Endothelial cell of umbilical vein (primary cell): ENCODE results near the gene CAPN15. TPM values are rescaled to one million over a fixed set of nuclear protein-coding genes. Genes with fewer than 3 reads are reported as not detected.

Source experiments
- BruUV-seq: library from RNA; stranded (reverse); fragments of 400-500 nt; replicated peaks from 2 replicates; lab custom pipeline; 2021; lab: Mats Ljungman, UMichigan
- CTCF ChIA-PET: fragments of 300-600, 350-600 bp; sonication (Branson Sonifier 250); formaldehyde crosslinking; loops from one replicate; lab custom pipeline; 2021; ENCODE audit warnings: antibody characterized with exemption, inconsistent platforms; lab: Charles Lee
- POLR2A ChIA-PET: fragments of 300-600, 350-600 bp; sonication (Branson Sonifier 250); formaldehyde crosslinking; loops from one replicate; lab custom pipeline; 2021; ENCODE audit warnings: antibody characterized with exemption, inconsistent platforms; lab: Charles Lee
- DNase-seq: peaks from one replicate; pipeline ENCODE4 v3.0.0-alpha.2; 2011; ENCODE audit warnings: low read depth, low spot score
- FAIRE-seq: peaks from 2 replicates; lab custom pipeline; 2011; peaks lifted over from hg19 to GRCh38; lab: Jason Lieb, UNC
- H2AFZ ChIP-seq: 2 replicates; pipeline ENCODE4 v1.6.0; 2012; ENCODE audit warnings: low read depth, low read length, control low read depth, inconsistent platforms
- H3K27ac ChIP-seq: 2 replicates; pipeline ENCODE4 v1.5.1; 2011; ENCODE audit warnings: low read depth, mild to moderate bottlenecking, control low read depth, low read length, moderate library complexity; ENCODE audit not compliant: insufficient read depth
- H3K27me3 ChIP-seq, 2 experiments: 2 replicates each; pipeline versions ENCODE4 v1.6.0 to v1.6.1; 2011; ENCODE audit warnings: low read length in 2 of 2, mixed read lengths in 1 of 2; ENCODE audit not compliant: control insufficient read depth in 2 of 2, insufficient read depth in 2 of 2
- H3K36me3 ChIP-seq, 2 experiments: 2 replicates in 1 of 2; 3 replicates in 1 of 2; pipeline ENCODE4 v1.5.1; 2011; ENCODE audit warnings: low read length in 2 of 2, mild to moderate bottlenecking in 1 of 2, moderate library complexity in 1 of 2; ENCODE audit not compliant: control insufficient read depth in 2 of 2, insufficient read depth in 2 of 2; ENCODE audit errors: extremely low read depth in 1 of 2
- H3K4me1 ChIP-seq: 3 replicates; pipeline ENCODE4 v1.5.1; 2011; ENCODE audit warnings: mild to moderate bottlenecking, low read length; ENCODE audit not compliant: control insufficient read depth, insufficient read depth; ENCODE audit errors: extremely low read depth
- H3K4me2 ChIP-seq: 2 replicates; pipeline ENCODE4 v1.6.1; 2011; ENCODE audit warnings: low read length, control low read depth, mixed read lengths; ENCODE audit not compliant: insufficient read depth
- H3K4me3 ChIP-seq, 3 experiments: fragments of 200-600 bp in 1 of 3; sonication (generic), shearing (Covaris generic) in 1 of 3; replicated peaks in 1 of 3; 2 replicates each; pipeline ENCODE4 v1.5.1; 2011 to 2016; ENCODE audit warnings: control low read depth in 3 of 3, low read length in 3 of 3, mild to moderate bottlenecking in 2 of 3, inconsistent platforms in 1 of 3, low read depth in 1 of 3, moderate library complexity in 1 of 3; ENCODE audit not compliant: insufficient read depth in 1 of 3
- H3K79me2 ChIP-seq: 2 replicates; pipeline ENCODE4 v1.6.0; 2012; ENCODE audit warnings: low read length, inconsistent platforms; ENCODE audit not compliant: control insufficient read depth, insufficient read depth
- H3K9ac ChIP-seq: replicated peaks from 2 replicates; pipeline ENCODE3; 2011; ENCODE audit warnings: low read length, control low read depth; ENCODE audit not compliant: insufficient read depth; ENCODE audit errors: extremely low read depth
- H3K9me1 ChIP-seq: replicated peaks from 3 replicates; pipeline ENCODE4 v1.6.0; 2011; ENCODE audit warnings: mild to moderate bottlenecking, low read length; ENCODE audit not compliant: control insufficient read depth, insufficient read depth; ENCODE audit errors: extremely low read depth
- H3K9me3 ChIP-seq: replicated peaks from 2 replicates; pipeline ENCODE4 v1.5.1; 2012; ENCODE audit warnings: low read length, inconsistent platforms; ENCODE audit not compliant: control insufficient read depth, insufficient read depth
- H4K20me1 ChIP-seq: replicated peaks from 2 replicates; pipeline ENCODE3; 2011; ENCODE audit warnings: mild to moderate bottlenecking, low read length; ENCODE audit not compliant: control insufficient read depth, insufficient read depth; ENCODE audit errors: extremely low read depth
- CTCF ChIP-seq, 2 donors: IDR thresholded peaks; 1 replicate in 1 of 2; 2 replicates in 1 of 2; pipeline ENCODE4 v1.5.1; 2011; ENCODE audit warnings: low read length in 2 of 2, mild to moderate bottlenecking in 2 of 2, moderate library complexity in 2 of 2, control low read depth in 1 of 2, inconsistent platforms in 1 of 2, low read depth in 1 of 2; ENCODE audit not compliant: insufficient read depth in 1 of 2; ENCODE audit errors: extremely low read depth in 1 of 2
- EZH2 ChIP-seq: IDR thresholded peaks from 2 replicates; pipeline ENCODE4 v1.6.1; 2012; ENCODE audit warnings: borderline replicate concordance, low read depth, mild to moderate bottlenecking, moderate library complexity, low read length, inconsistent platforms; ENCODE audit not compliant: severe bottlenecking
- FOS ChIP-seq: IDR thresholded peaks from 2 replicates; pipeline ENCODE4 v1.6.1; 2011; ENCODE audit warnings: mild to moderate bottlenecking, low read length, moderate library complexity, borderline replicate concordance; ENCODE audit not compliant: insufficient read depth
- GATA2 ChIP-seq: IDR thresholded peaks from 2 replicates; pipeline ENCODE4 v1.7.0; 2011; ENCODE audit warnings: low read depth, mild to moderate bottlenecking, moderate library complexity, mixed read lengths, low read length; ENCODE audit not compliant: insufficient read length, insufficient read depth
- JUN ChIP-seq: IDR thresholded peaks from 2 replicates; pipeline ENCODE4 v1.6.1; 2011; ENCODE audit warnings: borderline replicate concordance, low read depth; ENCODE audit not compliant: insufficient read length, insufficient read depth
- MAX ChIP-seq: IDR thresholded peaks from 2 replicates; pipeline ENCODE4 v1.6.1; 2011; ENCODE audit not compliant: insufficient read depth, insufficient read length
- MYC ChIP-seq: IDR thresholded peaks from one replicate; pipeline ENCODE4 v1.6.1; 2011; ENCODE audit warnings: mild to moderate bottlenecking, low read depth, low read length
- POLR2A ChIP-seq: IDR thresholded peaks from 2 replicates; pipeline ENCODE4 v1.6.1; 2012; ENCODE audit warnings: low read depth, mild to moderate bottlenecking, control low read depth, low read length
- POLR2AphosphoS5 ChIP-seq: IDR thresholded peaks from 2 replicates; pipeline ENCODE4 v1.6.1; 2012; ENCODE audit warnings: low read depth, mild to moderate bottlenecking, control low read depth, low read length, moderate library complexity; ENCODE audit not compliant: insufficient read depth
- dilution Hi-C: fragments of 300-500 bp; cut with MboI; formaldehyde crosslinking; loops from one replicate; pipeline ENCODE4 v1.15.0; 2019; ENCODE audit warnings: low sequenced_read_pairs; ENCODE audit not compliant: extremely low pct_ligation_motif_present
- intact Hi-C: fragments of 100-400 bp; cut with micrococcal nuclease; formaldehyde crosslinking; loops from one replicate; pipeline ENCODE4 v1.10.0; 2022
- polyA plus RNA-seq, 4 experiments: library from polyadenylated mRNA; depleted of rRNA in 3 of 4; stranded (reverse) in 3 of 4; unstranded in 1 of 4; fragments of >200 nt; gene quantifications; 2 replicates each; pipeline versions ENCODE4 v1.2.1 to v1.2.3, GENCODE V29; 2011 to 2012; ENCODE audit warnings: missing spikeins in 1 of 4
- total RNA-seq: library from RNA; stranded (reverse); gene quantifications from 2 replicates; pipeline ENCODE4 v1.2.3, GENCODE V29; 2021

CAPN15 gene
- total and polyA plus RNA-seq, 2 donors (not counting 3 experiments of a cell fraction or from before 2014, with no cell fraction given): 33.9 to 65.0 TPM

- FAIRE-seq (no peak), DNase-seq (no peak)
- no peak overlapping the region for H3K4me2 ChIP-seq
- dilution Hi-C loops: no loop called here
- H3K9ac ChIP-seq: no peak overlapping the region
- no peaks in the 10 kb centered on the region for H3K9me1 ChIP-seq
- H3K9me3 ChIP-seq: no peaks in the 10 kb centered on the region
- intact Hi-C loops: no loop called here
- H3K79me2 ChIP-seq: peaks cover 85% of the 10 kb centered on the region
- no peaks in the 10 kb centered on the region for H3K27me3 ChIP-seq
- POLR2A ChIA-PET: no interaction called here
- no peak overlapping the region for H2AFZ ChIP-seq
- BruUV-seq: no TSS peak
- H3K4me1 ChIP-seq: no peaks in the 10 kb centered on the region
- H3K4me3 ChIP-seq: no peak overlapping the region
- no peaks in the 10 kb centered on the region for H4K20me1 ChIP-seq
- TF ChIP-seq EZH2 (no peak), POLR2AphosphoS5 (no peak), JUN (no peak), MAX (no peak), FOS (no peak), MYC (no peak), POLR2A (no peak), CTCF (IDR thresholded peaks at IDR 0.05; ENCODE audit: extremely low read depth in 1 of 2, insufficient read depth in 1 of 2, low read depth in 1 of 2, low read length in 2 of 2) (no peak), GATA2 (no peak)
- H3K27ac ChIP-seq: no peak overlapping the region
- H3K36me3 ChIP-seq: peaks cover 0 to 3% of the 10 kb centered on the region in 2 experiments
- CTCF ChIA-PET: no interaction called here
These were observed 9.2 kb downstream of the CAPN15 start for GRCh38 chr16:536746-537145.
